HepG2 (cell line): ENCODE results near the gene OBSL1. TPM values are rescaled to one million over a fixed set of nuclear protein-coding genes. Genes with fewer than 3 reads are reported as not detected.

Experiments used
- ARNT2 ChIP-seq: sonication (generic); formaldehyde crosslinking; IDR thresholded peaks from 2 replicates; pipeline ENCODE4 v1.8.0; 2022; ENCODE audit warnings: mild to moderate bottlenecking, low read depth, missing genetic modification reagents, moderate library complexity
- DMTF1 ChIP-seq: sonication (generic); formaldehyde crosslinking; IDR thresholded peaks from 2 replicates; pipeline ENCODE4 v1.4.0; 2020; ENCODE audit warnings: mild to moderate bottlenecking, missing genetic modification reagents
- HNRNPL ChIP-seq: fragments of 200-400 bp; formaldehyde crosslinking; IDR thresholded peaks from 2 replicates; pipeline ENCODE4 v1.6.1; 2017; ENCODE audit warnings: mild to moderate bottlenecking, low read depth, low read length
- NFE2L1 ChIP-seq: sonication (generic); formaldehyde crosslinking; IDR thresholded peaks from 2 replicates; pipeline ENCODE4 v1.4.0; 2020; ENCODE audit warnings: missing genetic modification reagents, mild to moderate bottlenecking, borderline replicate concordance
- NRL ChIP-seq: sonication (generic); formaldehyde crosslinking; IDR thresholded peaks from 2 replicates; pipeline ENCODE4 v1.5.0; 2020; ENCODE audit warnings: missing genetic modification reagents, mild to moderate bottlenecking, moderate library complexity, borderline replicate concordance
- RBFOX2 ChIP-seq: fragments of 200-400 bp; formaldehyde crosslinking; IDR thresholded peaks from 2 replicates; pipeline ENCODE4 v1.6.1; 2017; ENCODE audit warnings: low read depth, mild to moderate bottlenecking, low read length
- TCF7 ChIP-seq: sonication (generic); IDR thresholded peaks from 2 replicates; pipeline ENCODE4 v1.6.1; 2016; ENCODE audit warnings: antibody characterized with exemption, low read depth
- TCF7L2 ChIP-seq: IDR thresholded peaks from 2 replicates; pipeline ENCODE4 v1.6.1; 2011; ENCODE audit warnings: mild to moderate bottlenecking, low read depth, low read length, moderate library complexity
- ZEB1 ChIP-seq: IDR thresholded peaks from 2 replicates; pipeline ENCODE4 v1.6.1; 2012; ENCODE audit warnings: mild to moderate bottlenecking, low read depth, inconsistent platforms; ENCODE audit not compliant: insufficient replicate concordance
- ZNF350 ChIP-seq: sonication (generic); formaldehyde crosslinking; IDR thresholded peaks from 2 replicates; pipeline ENCODE4 v1.4.0; 2020; ENCODE audit warnings: mild to moderate bottlenecking, low read depth, missing genetic modification reagents, borderline replicate concordance
- ZNF746 ChIP-seq: sonication (generic); formaldehyde crosslinking; IDR thresholded peaks from 2 replicates; pipeline ENCODE4 v1.8.0; 2022; ENCODE audit warnings: mild to moderate bottlenecking, missing genetic modification reagents
- ZNF775 ChIP-seq: sonication (generic); formaldehyde crosslinking; IDR thresholded peaks from 2 replicates; pipeline ENCODE4 v1.4.0; 2020; ENCODE audit warnings: missing genetic modification reagents, mild to moderate bottlenecking, moderate library complexity, borderline replicate concordance
- ZNF883 ChIP-seq: sonication (generic); formaldehyde crosslinking; IDR thresholded peaks from 2 replicates; pipeline ENCODE4 v1.5.1; 2020; ENCODE audit warnings: mild to moderate bottlenecking, missing genetic modification reagents; ENCODE audit errors: not compliant biosample characterization
- polyA plus RNA-seq, 8 experiments: library from polyadenylated mRNA; depleted of rRNA in 3 of 8; stranded (reverse) in 7 of 8; unstranded in 1 of 8; fragments of >200 nt; fragmentation: Illumina TruSeq in 4 of 8; extraction: Trizol in 4 of 8; gene quantifications; 2 replicates each; pipeline versions ENCODE4 v1.2.1 to v1.2.3, GENCODE V29; 2011 to 2016; ENCODE audit warnings: low read depth in 4 of 8, missing spikeins in 1 of 8, mixed read lengths in 1 of 8; ENCODE audit not compliant: insufficient read depth in 1 of 8
- total RNA-seq, 5 experiments: library from RNA; depleted of rRNA; stranded (reverse); fragments of >200 nt; fragmentation: Illumina TruSeq; extraction: Trizol; gene quantifications; 2 replicates each; pipeline ENCODE4 v1.2.3, GENCODE V29; 2016; ENCODE audit warnings: low read depth in 1 of 5
- TF ChIP-seq, protein P1 (sequence below): sonication (generic); formaldehyde crosslinking; IDR thresholded peaks from 2 replicates; pipeline ENCODE4 v1.4.0; 2020; ENCODE audit warnings: mild to moderate bottlenecking, low read depth, missing genetic modification reagents
- TF ChIP-seq, protein P2 (sequence below): sonication (generic); formaldehyde crosslinking; IDR thresholded peaks from 2 replicates; pipeline ENCODE4 v1.4.0; 2020; ENCODE audit warnings: missing genetic modification reagents
- TF ChIP-seq, protein P3 (sequence below): IDR thresholded peaks from 2 replicates; pipeline ENCODE4 v1.6.1; 2016; ENCODE audit warnings: low read depth, control low read depth

The OBSL1 gene
- total and polyA plus RNA-seq, 2 of the 13 experiments (the other 11 are each of a cell fraction or from before 2014, with no cell fraction given), result 86.7 to 218 TPM

- TF ChIP-seq, protein P1, sequence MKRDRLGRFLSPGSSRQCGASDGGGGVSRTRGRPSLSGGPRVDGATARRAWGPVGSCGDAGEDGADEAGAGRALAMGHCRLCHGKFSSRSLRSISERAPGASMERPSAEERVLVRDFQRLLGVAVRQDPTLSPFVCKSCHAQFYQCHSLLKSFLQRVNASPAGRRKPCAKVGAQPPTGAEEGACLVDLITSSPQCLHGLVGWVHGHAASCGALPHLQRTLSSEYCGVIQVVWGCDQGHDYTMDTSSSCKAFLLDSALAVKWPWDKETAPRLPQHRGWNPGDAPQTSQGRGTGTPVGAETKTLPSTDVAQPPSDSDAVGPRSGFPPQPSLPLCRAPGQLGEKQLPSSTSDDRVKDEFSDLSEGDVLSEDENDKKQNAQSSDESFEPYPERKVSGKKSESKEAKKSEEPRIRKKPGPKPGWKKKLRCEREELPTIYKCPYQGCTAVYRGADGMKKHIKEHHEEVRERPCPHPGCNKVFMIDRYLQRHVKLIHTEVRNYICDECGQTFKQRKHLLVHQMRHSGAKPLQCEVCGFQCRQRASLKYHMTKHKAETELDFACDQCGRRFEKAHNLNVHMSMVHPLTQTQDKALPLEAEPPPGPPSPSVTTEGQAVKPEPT (CRISPR knock-in tag), result peak; percentile 82; the same call in 1 of the 2 replicates
- TF ChIP-seq, protein P2, sequence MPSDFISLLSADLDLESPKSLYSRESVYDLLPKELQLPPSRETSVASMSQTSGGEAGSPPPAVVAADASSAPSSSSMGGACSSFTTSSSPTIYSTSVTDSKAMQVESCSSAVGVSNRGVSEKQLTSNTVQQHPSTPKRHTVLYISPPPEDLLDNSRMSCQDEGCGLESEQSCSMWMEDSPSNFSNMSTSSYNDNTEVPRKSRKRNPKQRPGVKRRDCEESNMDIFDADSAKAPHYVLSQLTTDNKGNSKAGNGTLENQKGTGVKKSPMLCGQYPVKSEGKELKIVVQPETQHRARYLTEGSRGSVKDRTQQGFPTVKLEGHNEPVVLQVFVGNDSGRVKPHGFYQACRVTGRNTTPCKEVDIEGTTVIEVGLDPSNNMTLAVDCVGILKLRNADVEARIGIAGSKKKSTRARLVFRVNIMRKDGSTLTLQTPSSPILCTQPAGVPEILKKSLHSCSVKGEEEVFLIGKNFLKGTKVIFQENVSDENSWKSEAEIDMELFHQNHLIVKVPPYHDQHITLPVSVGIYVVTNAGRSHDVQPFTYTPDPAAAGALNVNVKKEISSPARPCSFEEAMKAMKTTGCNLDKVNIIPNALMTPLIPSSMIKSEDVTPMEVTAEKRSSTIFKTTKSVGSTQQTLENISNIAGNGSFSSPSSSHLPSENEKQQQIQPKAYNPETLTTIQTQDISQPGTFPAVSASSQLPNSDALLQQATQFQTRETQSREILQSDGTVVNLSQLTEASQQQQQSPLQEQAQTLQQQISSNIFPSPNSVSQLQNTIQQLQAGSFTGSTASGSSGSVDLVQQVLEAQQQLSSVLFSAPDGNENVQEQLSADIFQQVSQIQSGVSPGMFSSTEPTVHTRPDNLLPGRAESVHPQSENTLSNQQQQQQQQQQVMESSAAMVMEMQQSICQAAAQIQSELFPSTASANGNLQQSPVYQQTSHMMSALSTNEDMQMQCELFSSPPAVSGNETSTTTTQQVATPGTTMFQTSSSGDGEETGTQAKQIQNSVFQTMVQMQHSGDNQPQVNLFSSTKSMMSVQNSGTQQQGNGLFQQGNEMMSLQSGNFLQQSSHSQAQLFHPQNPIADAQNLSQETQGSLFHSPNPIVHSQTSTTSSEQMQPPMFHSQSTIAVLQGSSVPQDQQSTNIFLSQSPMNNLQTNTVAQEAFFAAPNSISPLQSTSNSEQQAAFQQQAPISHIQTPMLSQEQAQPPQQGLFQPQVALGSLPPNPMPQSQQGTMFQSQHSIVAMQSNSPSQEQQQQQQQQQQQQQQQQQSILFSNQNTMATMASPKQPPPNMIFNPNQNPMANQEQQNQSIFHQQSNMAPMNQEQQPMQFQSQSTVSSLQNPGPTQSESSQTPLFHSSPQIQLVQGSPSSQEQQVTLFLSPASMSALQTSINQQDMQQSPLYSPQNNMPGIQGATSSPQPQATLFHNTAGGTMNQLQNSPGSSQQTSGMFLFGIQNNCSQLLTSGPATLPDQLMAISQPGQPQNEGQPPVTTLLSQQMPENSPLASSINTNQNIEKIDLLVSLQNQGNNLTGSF (CRISPR knock-in tag), result peak; percentile 39; the same call in 1 of the 2 replicates
- peak; percentile 74 for TF ChIP-seq ZEB1
- TF ChIP-seq ZNF883 (CRISPR knock-in tag), result peak; percentile 46
- no peak for TF ChIP-seq DMTF1 (CRISPR knock-in tag)
- peak; percentile 95; the same call in 1 of the 2 replicates for TF ChIP-seq ZNF350 (CRISPR knock-in tag)
- peak; percentile 57; the same call in 1 of the 2 replicates for TF ChIP-seq HNRNPL
- TF ChIP-seq ZNF775 (CRISPR knock-in tag), result no peak
- TF ChIP-seq ARNT2 (CRISPR knock-in tag), result peak; percentile 71
- TF ChIP-seq NRL (CRISPR knock-in tag), result peak; percentile 86; the same call in 1 of the 2 replicates
- TF ChIP-seq TCF7L2, result no peak
- peak; percentile 98 for TF ChIP-seq RBFOX2
- no peak; the same call in 1 of the 2 replicates for TF ChIP-seq NFE2L1 (CRISPR knock-in tag)
- TF ChIP-seq ZNF746 (CRISPR knock-in tag), result no peak
- TF ChIP-seq, protein P3, sequence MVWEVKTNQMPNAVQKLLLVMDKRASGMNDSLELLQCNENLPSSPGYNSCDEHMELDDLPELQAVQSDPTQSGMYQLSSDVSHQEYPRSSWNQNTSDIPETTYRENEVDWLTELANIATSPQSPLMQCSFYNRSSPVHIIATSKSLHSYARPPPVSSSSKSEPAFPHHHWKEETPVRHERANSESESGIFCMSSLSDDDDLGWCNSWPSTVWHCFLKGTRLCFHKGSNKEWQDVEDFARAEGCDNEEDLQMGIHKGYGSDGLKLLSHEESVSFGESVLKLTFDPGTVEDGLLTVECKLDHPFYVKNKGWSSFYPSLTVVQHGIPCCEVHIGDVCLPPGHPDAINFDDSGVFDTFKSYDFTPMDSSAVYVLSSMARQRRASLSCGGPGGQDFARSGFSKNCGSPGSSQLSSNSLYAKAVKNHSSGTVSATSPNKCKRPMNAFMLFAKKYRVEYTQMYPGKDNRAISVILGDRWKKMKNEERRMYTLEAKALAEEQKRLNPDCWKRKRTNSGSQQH (CRISPR knock-in tag), result peak; percentile 89
- no peak for TF ChIP-seq TCF7
Observed at GRCh38 chr2:219597552-219598307, 26.4 kb upstream of the OBSL1 start, which contains the start of gene STK11IP (continued).
